Dermis microvascular lymphatic vessel endothelial cell (primary cell): Measurements from ENCODE around the gene HECW1. TPM values are rescaled to one million over a fixed set of nuclear protein-coding genes. Genes with fewer than 3 reads are reported as not detected.

ENCODE experiments used
- DNase-seq, 2 donors: peaks; one replicate each; pipeline versions ENCODE4 v3.0.0 to v3.0.0-alpha.2; 2010; ENCODE audit warnings: low read depth in 2 of 2
- total RNA-seq: library from RNA; depleted of rRNA; stranded (reverse); fragments of >200 nt; gene quantifications from 2 replicates; pipeline ENCODE4 v1.2.1, GENCODE V29; 2014

Gene HECW1
- total RNA-seq, 1 donor from 2014 or later, result not detected

GRCh38 chr7:43248961-43249822 lies 136.7 kb downstream of the HECW1 start:
- DNase-seq, result no peak

GRCh38 chr7:43249823-43250145 lies 137.3 kb downstream of the HECW1 start:
- DNase-seq, result no peak

- peak; percentile 58 to 81 for DNase-seq
Observed at GRCh38 chr7:43260980-43261878, 148.8 kb downstream of the HECW1 start.

GRCh38 chr7:43265139-43265538 lies 152.7 kb downstream of the HECW1 start:
- no peak for DNase-seq

- DNase-seq, result no peak
Observed at GRCh38 chr7:43273939-43274719, 161.7 kb downstream of the HECW1 start.

GRCh38 chr7:43274752-43275151 lies 162.3 kb downstream of the HECW1 start:
- DNase-seq, result no peak

GRCh38 chr7:43276547-43276946 lies 164.1 kb downstream of the HECW1 start:
- DNase-seq, result no peak

- DNase-seq, result no peak
Observed at GRCh38 chr7:43278088-43278644, 165.7 kb downstream of the HECW1 start.

GRCh38 chr7:43281268-43281667 lies 168.8 kb downstream of the HECW1 start:
- no peak for DNase-seq

GRCh38 chr7:43283706-43284105 lies 171.3 kb downstream of the HECW1 start:
- no peak for DNase-seq

- DNase-seq, result no peak
Observed at GRCh38 chr7:43289826-43290225, 177.4 kb downstream of the HECW1 start.

GRCh38 chr7:43290978-43291377 lies 178.5 kb downstream of the HECW1 start:
- DNase-seq, result no peak

GRCh38 chr7:43291789-43292188 lies 179.3 kb downstream of the HECW1 start:
- DNase-seq, result no peak

GRCh38 chr7:43292384-43292783 lies 179.9 kb downstream of the HECW1 start:
- DNase-seq, result no peak

- peak in 1 of 2 donors; percentile 2 for DNase-seq
Observed at GRCh38 chr7:43294080-43294630, 181.7 kb downstream of the HECW1 start.

GRCh38 chr7:43295429-43295828 lies 183.0 kb downstream of the HECW1 start:
- no peak for DNase-seq

GRCh38 chr7:43296306-43296705 lies 183.9 kb downstream of the HECW1 start:
- no peak for DNase-seq

GRCh38 chr7:43298617-43299016 lies 186.2 kb downstream of the HECW1 start:
- no peak for DNase-seq

GRCh38 chr7:43300121-43300520 lies 187.7 kb downstream of the HECW1 start:
- no peak for DNase-seq

GRCh38 chr7:43302211-43302711 lies 189.8 kb downstream of the HECW1 start:
- peak in 1 of 2 donors; percentile 14 for DNase-seq
